GM06990 (cell line): ENCODE data around the gene KRT9.
"Not testable (repeated sequence)": the region's sequence is repeated elsewhere in the genome, so short reads cannot be mapped to it uniquely, and the experiment has no call there.

ENCODE experiments used
- DNase-seq: peaks from one replicate; pipeline ENCODE4 v3.0.0-alpha.2; 2011; ENCODE audit not compliant: insufficient read length; ENCODE audit errors: extremely low read depth
- H3K27me3 ChIP-seq: replicated peaks from 2 replicates; pipeline ENCODE4 v1.6.0; 2011; ENCODE audit warnings: low read length; ENCODE audit not compliant: control insufficient read depth, insufficient read depth
- H3K36me3 ChIP-seq: 2 replicates; pipeline ENCODE4 v1.5.1; 2011; ENCODE audit warnings: low read length; ENCODE audit not compliant: control insufficient read depth, insufficient read depth
- H3K4me3 ChIP-seq: replicated peaks from 2 replicates; pipeline ENCODE4 v1.5.1; 2011; ENCODE audit warnings: low read depth, mild to moderate bottlenecking, control low read depth, low read length
- TF ChIP-seq, protein P1 (sequence below): IDR thresholded peaks from 2 replicates; pipeline ENCODE4 v1.5.1; 2011; ENCODE audit warnings: low read length, control low read depth, mild to moderate bottlenecking, inconsistent platforms; ENCODE audit not compliant: insufficient read depth, poor library complexity, severe bottlenecking

The KRT9 gene

DNA sequence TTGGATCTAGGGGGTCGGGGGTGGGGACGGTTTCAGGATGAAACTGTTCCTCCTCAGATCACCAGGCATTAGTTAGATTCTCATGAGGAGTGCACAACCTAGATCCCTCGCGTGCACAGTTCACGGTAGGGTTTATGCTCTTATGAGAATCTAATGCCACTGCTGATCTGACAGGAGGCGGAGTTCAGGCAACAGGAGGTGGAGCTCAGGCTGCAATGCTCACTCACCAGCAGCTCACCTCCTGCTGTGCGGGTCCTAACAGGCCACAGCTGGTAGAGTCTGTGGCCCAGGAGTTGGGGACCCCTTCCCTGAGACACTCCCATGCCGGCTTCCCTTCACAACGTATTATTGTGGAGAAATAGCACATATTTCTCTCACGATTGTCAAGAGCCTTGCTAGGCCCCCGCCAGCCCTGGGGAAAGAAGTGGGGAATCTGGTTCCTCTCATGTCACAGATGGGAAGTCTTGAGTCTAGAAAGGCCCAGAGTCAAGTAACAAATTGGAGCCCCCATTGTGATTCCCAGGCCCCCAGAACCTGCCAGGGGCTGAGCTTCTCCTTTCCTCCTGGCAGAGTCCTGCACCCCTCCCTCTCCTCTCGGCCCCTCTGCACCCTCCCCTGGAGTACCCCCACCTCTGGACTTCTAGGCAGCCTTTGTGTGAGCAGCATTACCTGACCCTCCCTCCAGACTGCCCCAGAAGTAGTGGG is 20.9 kb upstream of the KRT9 start:
- Histone ChIP-seq H3K36me3 (no peaks in the 10 kb centered on the region), H3K4me3 (no peak overlapping the region), H3K27me3 (no peaks in the 10 kb centered on the region; the same call in none of the 2 replicates)
- TF ChIP-seq, protein P1, sequence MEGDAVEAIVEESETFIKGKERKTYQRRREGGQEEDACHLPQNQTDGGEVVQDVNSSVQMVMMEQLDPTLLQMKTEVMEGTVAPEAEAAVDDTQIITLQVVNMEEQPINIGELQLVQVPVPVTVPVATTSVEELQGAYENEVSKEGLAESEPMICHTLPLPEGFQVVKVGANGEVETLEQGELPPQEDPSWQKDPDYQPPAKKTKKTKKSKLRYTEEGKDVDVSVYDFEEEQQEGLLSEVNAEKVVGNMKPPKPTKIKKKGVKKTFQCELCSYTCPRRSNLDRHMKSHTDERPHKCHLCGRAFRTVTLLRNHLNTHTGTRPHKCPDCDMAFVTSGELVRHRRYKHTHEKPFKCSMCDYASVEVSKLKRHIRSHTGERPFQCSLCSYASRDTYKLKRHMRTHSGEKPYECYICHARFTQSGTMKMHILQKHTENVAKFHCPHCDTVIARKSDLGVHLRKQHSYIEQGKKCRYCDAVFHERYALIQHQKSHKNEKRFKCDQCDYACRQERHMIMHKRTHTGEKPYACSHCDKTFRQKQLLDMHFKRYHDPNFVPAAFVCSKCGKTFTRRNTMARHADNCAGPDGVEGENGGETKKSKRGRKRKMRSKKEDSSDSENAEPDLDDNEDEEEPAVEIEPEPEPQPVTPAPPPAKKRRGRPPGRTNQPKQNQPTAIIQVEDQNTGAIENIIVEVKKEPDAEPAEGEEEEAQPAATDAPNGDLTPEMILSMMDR, result no peak
- DNase-seq, result no peak

DNA sequence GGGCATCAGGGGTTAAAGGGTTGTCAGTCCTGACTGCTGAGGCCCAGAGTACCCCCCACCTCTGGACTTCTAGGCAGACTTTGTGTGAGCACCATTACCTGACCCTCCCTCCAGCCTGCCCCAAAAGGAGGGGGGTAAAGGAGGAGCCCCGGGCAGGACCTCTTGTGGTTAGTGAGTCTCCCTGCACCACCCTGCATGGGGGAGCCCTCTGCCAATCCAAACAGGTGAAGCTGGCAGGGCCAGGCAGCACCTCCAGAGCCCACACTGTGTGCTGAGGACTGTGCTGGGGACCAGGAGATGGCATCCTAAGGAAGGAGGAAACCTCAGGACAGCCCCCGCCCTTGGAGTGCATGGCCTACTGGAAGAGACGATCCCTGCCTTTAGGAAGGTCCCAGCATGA is 17.4 kb upstream of the KRT9 start:
- Histone ChIP-seq H3K36me3 (no peaks in the 10 kb centered on the region), H3K27me3 (no peaks in the 10 kb centered on the region; the same call in none of the 2 replicates), H3K4me3 (no peak overlapping the region)
- DNase-seq, result no peak
- TF ChIP-seq, protein P1, result no peak

DNA sequence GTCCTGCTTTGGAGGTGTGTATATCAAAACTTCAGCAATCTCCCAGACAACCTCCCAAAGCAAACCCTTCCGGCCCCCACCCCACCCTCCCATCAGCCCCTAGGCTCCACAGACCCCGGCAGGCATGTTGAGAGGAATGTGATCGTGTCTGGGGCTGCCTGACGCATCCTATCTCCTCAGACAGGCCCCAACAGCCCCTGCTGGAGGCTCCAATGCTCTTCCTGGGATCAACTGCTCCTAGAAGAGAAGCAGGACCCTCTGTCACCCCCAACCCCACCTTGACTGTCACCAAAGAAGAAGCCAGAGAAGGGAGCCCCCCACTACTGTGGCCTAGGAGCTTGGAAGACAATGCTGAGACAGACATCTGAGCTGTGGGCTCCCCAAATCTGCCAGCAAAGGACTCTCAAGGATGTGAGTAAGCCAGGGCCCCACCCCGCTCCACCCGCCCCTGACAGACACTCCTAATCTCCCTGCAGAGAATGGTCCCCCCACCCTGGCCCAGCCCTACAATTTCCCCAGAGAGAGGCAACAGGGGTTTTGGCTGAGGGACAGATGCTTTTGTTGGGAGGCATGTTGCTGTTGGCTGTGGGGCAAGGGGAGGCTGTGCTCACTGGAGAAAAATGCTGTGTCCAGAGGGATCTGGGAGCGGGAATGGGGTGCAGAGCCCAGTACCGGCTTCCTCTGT is 16.4 kb upstream of the KRT9 start:
- TF ChIP-seq, protein P1, result no peak
- no peak overlapping the region for H3K4me3 ChIP-seq
- no peaks in the 10 kb centered on the region; the same call in 1 of the 2 replicates for H3K27me3 ChIP-seq
- no peak for DNase-seq
- no peaks in the 10 kb centered on the region for H3K36me3 ChIP-seq

DNA sequence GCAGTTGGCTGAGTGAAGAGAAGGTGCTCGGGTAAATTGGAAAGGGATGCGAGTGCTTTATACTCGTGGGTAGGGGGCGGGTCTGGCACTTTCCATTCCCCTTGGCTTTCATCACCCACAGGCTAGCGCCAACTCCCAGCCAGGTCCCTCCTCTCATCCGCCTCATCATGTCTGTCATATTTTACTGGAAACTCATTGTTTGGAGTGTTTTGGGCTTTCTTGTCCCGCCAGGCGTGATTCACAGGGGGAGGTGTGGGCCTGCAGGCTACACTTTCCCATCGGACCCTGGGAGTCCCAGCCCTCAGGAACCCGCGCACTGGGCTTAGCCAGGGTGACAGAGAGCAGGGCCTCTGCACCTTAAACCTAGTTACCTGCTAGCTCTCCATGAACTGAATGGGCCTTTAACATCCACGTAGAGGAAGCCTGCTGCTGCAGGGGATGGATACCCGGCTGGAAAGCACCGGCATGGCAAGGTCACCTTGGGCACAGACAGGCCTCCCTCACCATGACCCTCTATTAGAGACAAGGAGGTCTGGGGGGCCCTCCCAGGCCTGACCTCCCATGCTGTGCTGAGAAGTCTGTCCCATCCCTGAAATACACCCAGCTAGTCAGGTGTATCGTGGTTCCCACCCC is 15.1 kb upstream of the KRT9 start, which contains the start of gene KRT14:
Gene KRT14 (minus strand): TSS at position 33 of the 633 bp plus-strand sequence. CDS start 61 bp downstream, outside the sequence.
- no peak for DNase-seq
- H3K4me3 ChIP-seq, result no peak within 1 kb of the TSS
- H3K36me3 ChIP-seq, result no peaks in the 10 kb centered on the region
- TF ChIP-seq, protein P1, result no peak
- H3K27me3 ChIP-seq, result no peaks in the 10 kb centered on the region; the same call in 1 of the 2 replicates

DNA sequence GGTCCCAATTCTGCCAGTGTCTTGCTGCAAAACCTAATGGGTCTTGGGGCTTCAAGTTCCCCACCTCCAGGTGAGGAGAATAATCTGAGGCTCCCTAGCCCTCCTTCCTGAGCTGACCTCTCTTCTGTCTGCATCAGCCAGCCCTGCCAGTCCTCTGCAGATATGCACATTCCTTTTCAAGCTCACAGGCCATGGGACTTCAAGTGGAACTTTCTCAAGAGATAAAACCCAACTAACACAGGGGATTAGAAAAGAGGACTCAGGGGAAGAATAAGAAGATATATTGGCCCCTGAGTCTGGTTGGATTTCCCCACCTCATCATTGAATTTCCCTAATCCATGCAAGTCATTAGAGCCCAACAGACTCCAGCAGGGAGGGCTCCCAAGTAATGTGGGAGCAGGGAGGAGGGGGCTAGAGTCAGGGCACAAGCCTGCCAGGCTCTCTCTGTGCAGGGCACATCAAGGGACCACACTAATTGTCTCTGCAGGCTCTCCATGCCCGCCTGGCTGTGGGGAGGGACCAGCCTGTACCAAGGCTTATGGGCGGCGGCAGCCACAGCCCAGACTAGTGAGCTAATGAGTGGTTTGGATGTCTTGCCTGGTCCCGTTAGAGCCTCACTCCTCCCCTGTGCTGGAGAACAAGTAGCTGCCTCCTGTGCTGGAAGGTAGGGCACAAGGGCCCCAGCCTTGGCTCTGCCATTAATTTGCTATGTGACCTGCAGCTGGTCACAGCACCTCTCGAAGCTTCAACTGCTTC is 13.6 kb upstream of the KRT9 start:
- TF ChIP-seq, protein P1, result no peak
- DNase-seq, result no peak
- Histone ChIP-seq H3K36me3 (no peaks in the 10 kb centered on the region), H3K27me3 (no peaks in the 10 kb centered on the region; the same call in 1 of the 2 replicates), H3K4me3 (no peak overlapping the region)

DNA sequence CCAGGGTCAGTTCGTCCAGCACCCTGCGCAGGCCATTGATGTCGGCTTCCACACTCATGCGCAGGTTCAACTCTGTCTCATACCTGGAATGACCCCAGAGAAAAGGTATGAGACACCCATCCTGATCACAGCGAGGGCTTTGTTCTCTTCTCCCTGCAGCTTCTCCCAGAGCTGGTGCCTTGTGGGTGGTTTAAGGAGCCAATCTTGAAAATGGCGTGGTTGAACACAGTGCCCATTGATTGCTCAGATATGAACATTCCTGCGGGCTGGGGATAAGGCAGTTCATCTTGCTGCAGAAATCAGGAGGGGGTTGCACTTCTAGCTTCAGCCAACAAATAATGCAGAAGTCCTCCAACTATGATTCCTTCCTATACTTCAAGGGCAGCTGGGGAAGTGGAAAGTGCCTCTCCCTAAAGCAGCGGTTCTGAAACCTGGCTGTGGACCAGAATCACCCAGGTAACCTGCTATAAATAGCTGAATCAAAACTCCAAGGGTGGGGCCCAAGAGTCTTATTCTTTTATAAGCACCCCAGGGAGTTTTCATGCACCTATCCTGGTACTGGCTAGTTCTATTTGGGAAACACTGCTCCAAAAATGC is 12.6 kb upstream of the KRT9 start:
- not testable (repeated sequence) for H3K36me3 ChIP-seq, H3K4me3 ChIP-seq, H3K27me3 ChIP-seq, DNase-seq
